HG02840 (cell line): ENCODE measurements around the gene SPOCK3.
"Not testable (repeated sequence)": the region's sequence is repeated elsewhere in the genome, so short reads cannot be mapped to it uniquely, and the experiment has no call there.

ENCODE experiments used
- ATAC-seq: cut with Tn5 transposase; IDR thresholded peaks from one replicate; pipeline ENCODE4 v1.9.1; 2021; ENCODE audit warnings: mild to moderate bottlenecking, moderate library complexity, moderate number of reproducible peaks; ENCODE audit not compliant: unreplicated experiment, low FRiP score

SPOCK3 gene

GRCh38 chr4:166723532-166724140 lies 510.7 kb downstream of the SPOCK3 start:
- no peak for ATAC-seq

- ATAC-seq: not testable (repeated sequence)
Observed at GRCh38 chr4:166715748-166716713, 518.3 kb downstream of the SPOCK3 start.

GRCh38 chr4:166700592-166700991 lies 533.7 kb downstream of the SPOCK3 start:
- ATAC-seq: no peak

GRCh38 chr4:166688835-166689234 lies 545.5 kb downstream of the SPOCK3 start:
- no peak for ATAC-seq

GRCh38 chr4:166687828-166688227 lies 546.5 kb downstream of the SPOCK3 start:
- no peak for ATAC-seq
